Keratinocyte (primary cell): ENCODE data around the gene DENND2A. TPM values are rescaled to one million over a fixed set of nuclear protein-coding genes. Genes with fewer than 3 reads are reported as not detected.

Source experiments
- DNase-seq: peaks from one replicate; pipeline ENCODE4 v3.0.0-alpha.2; 2011; ENCODE audit warnings: low read depth, missing footprints, low spot score
- FAIRE-seq: peaks from 2 replicates; lab custom pipeline; 2011; peaks lifted over from hg19 to GRCh38; lab: Jason Lieb, UNC
- H2AFZ ChIP-seq: 2 replicates; pipeline ENCODE4 v1.6.0; 2012; ENCODE audit warnings: low read length, control low read depth, inconsistent platforms; ENCODE audit not compliant: control insufficient read depth
- H3K27ac ChIP-seq: 2 replicates; pipeline ENCODE4 v1.5.1; 2011; ENCODE audit warnings: low read length; ENCODE audit not compliant: control insufficient read depth, insufficient read depth
- H3K27me3 ChIP-seq: 3 replicates; pipeline ENCODE4 v1.6.0; 2011; ENCODE audit warnings: low read length; ENCODE audit not compliant: control insufficient read depth, insufficient read depth; ENCODE audit errors: extremely low read depth
- H3K36me3 ChIP-seq, 2 experiments: 2 replicates in 1 of 2; 3 replicates in 1 of 2; pipeline ENCODE4 v1.5.1; 2011; ENCODE audit warnings: low read length in 2 of 2, mild to moderate bottlenecking in 1 of 2; ENCODE audit not compliant: control insufficient read depth in 2 of 2, insufficient read depth in 2 of 2; ENCODE audit errors: extremely low read depth in 1 of 2
- H3K4me1 ChIP-seq: 3 replicates; pipeline ENCODE4 v1.5.1; 2011; ENCODE audit warnings: low read length; ENCODE audit not compliant: control insufficient read depth, insufficient read depth; ENCODE audit errors: extremely low read depth
- H3K4me2 ChIP-seq: 3 replicates; pipeline ENCODE4 v1.6.0; 2011; ENCODE audit warnings: low read depth, low read length; ENCODE audit not compliant: control insufficient read depth, insufficient read depth; ENCODE audit errors: extremely low read depth
- H3K4me3 ChIP-seq, 3 experiments: fragments of 200-600 bp in 1 of 3; sonication (generic) in 1 of 3; 2 replicates in 2 of 3; 3 replicates in 1 of 3; pipeline ENCODE4 v1.5.1; 2011 to 2016; ENCODE audit warnings: low read length in 3 of 3, mild to moderate bottlenecking in 3 of 3, control low read depth in 2 of 3, inconsistent platforms in 1 of 3, low read depth in 1 of 3, mixed read lengths in 1 of 3, mixed run types in 1 of 3, moderate library complexity in 1 of 3; ENCODE audit not compliant: control insufficient read depth in 2 of 3, insufficient read depth in 2 of 3; ENCODE audit errors: extremely low read depth in 1 of 3
- H3K79me2 ChIP-seq: 2 replicates; pipeline ENCODE4 v1.6.0; 2012; ENCODE audit warnings: low read length; ENCODE audit not compliant: control insufficient read depth, insufficient read depth
- H3K9ac ChIP-seq: 3 replicates; pipeline ENCODE4 v1.6.0; 2011; ENCODE audit warnings: low read length; ENCODE audit not compliant: control insufficient read depth, insufficient read depth; ENCODE audit errors: extremely low read depth
- H3K9me1 ChIP-seq: 3 replicates; pipeline ENCODE4 v1.6.0; 2011; ENCODE audit warnings: low read length; ENCODE audit not compliant: control insufficient read depth, insufficient read depth; ENCODE audit errors: extremely low read depth
- H3K9me3 ChIP-seq: 2 replicates; pipeline ENCODE4 v1.5.1; 2012; ENCODE audit warnings: low read depth, low read length; ENCODE audit not compliant: control insufficient read depth
- H4K20me1 ChIP-seq: 3 replicates; pipeline ENCODE4 v1.6.0; 2011; ENCODE audit warnings: low read length; ENCODE audit not compliant: control insufficient read depth, insufficient read depth; ENCODE audit errors: extremely low read depth
- EZH2 ChIP-seq: IDR thresholded peaks from one replicate; pipeline ENCODE4 v1.6.1; 2012; ENCODE audit warnings: inconsistent platforms, mild to moderate bottlenecking, low read length, moderate library complexity
- dilution Hi-C: fragments of 300-500 bp; cut with MboI; formaldehyde crosslinking; loops from one replicate; pipeline ENCODE4 v1.7.0; 2020; ENCODE audit warnings: low sequenced_read_pairs; ENCODE audit not compliant: extremely low pct_ligation_motif_present
- polyA plus RNA-seq, 5 experiments: library from polyadenylated mRNA; depleted of rRNA in 3 of 5; stranded (reverse) in 3 of 5; stranded (forward) in 1 of 5; unstranded in 1 of 5; fragments of >200 nt; gene quantifications; 1 replicate in 1 of 5; 2 replicates in 3 of 5; 3 replicates in 1 of 5; pipeline versions ENCODE4 v1.2.1 to v1.2.3, GENCODE V29; 2011 to 2012; ENCODE audit warnings: missing spikeins in 2 of 5, low read depth in 1 of 5, low replicate concordance in 1 of 5
- TF ChIP-seq, protein P1 (sequence below), 3 experiments: IDR thresholded peaks in 1 of 3; conservative IDR thresholded peaks in 1 of 3; optimal IDR thresholded peaks in 1 of 3; 2 replicates in 2 of 3; 3 replicates in 1 of 3; pipeline versions ENCODE3 to v1.5.1; 2011; ENCODE audit warnings: low read length in 3 of 3, mild to moderate bottlenecking in 3 of 3, moderate library complexity in 2 of 3, control low read depth in 1 of 3, inconsistent platforms in 1 of 3; ENCODE audit not compliant: insufficient read depth in 2 of 3; ENCODE audit errors: extremely low read depth in 1 of 3

DENND2A gene
- polyA plus RNA-seq, 1 donor (not counting 4 experiments of a cell fraction or from before 2014, with no cell fraction given) = 1.8 TPM

DNA sequence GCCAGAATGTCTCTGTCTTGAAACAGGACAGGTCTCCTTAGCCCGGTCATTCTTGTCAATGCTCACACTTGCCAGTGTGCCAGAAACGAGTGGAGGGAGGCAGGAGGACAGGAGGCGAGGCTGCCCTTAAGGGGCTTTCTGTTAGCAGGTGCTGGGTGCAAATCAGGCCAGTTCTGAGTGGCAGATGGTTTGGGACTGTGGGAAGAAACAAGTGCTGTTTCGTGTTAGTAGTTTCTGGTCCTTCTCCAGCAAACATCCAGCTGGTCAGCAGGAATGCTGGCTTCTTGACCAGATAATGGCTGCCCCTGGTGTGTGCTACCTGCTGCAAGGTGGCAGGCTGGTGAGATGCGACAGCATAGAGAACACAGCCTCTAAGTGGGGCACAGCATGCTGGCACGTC, 47.7 kb upstream of the DENND2A start:
- Histone ChIP-seq H3K27ac (no peak overlapping the region), H3K36me3 (peaks cover 4 to 7% of the 10 kb centered on the region in 2 experiments), H3K9me1 (no peaks in the 10 kb centered on the region), H3K4me3 (no peak overlapping the region), H3K9me3 (no peaks in the 10 kb centered on the region), H3K4me1 (no peaks in the 10 kb centered on the region), H3K27me3 (no peaks in the 10 kb centered on the region), H3K79me2 (no peaks in the 10 kb centered on the region), H3K4me2 (no peak overlapping the region), H2AFZ (no peak overlapping the region), H4K20me1 (no peaks in the 10 kb centered on the region), H3K9ac (no peak overlapping the region)
- no peak for TF ChIP-seq EZH2
- TF ChIP-seq, protein P1, sequence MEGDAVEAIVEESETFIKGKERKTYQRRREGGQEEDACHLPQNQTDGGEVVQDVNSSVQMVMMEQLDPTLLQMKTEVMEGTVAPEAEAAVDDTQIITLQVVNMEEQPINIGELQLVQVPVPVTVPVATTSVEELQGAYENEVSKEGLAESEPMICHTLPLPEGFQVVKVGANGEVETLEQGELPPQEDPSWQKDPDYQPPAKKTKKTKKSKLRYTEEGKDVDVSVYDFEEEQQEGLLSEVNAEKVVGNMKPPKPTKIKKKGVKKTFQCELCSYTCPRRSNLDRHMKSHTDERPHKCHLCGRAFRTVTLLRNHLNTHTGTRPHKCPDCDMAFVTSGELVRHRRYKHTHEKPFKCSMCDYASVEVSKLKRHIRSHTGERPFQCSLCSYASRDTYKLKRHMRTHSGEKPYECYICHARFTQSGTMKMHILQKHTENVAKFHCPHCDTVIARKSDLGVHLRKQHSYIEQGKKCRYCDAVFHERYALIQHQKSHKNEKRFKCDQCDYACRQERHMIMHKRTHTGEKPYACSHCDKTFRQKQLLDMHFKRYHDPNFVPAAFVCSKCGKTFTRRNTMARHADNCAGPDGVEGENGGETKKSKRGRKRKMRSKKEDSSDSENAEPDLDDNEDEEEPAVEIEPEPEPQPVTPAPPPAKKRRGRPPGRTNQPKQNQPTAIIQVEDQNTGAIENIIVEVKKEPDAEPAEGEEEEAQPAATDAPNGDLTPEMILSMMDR (optimal IDR thresholded peaks at IDR 0.05 in 1 of 3, IDR thresholded peaks at IDR 0.05 in 1 of 3, conservative IDR thresholded peaks at IDR 0.05 in 1 of 3; ENCODE audit: extremely low read depth in 1 of 3, insufficient read depth in 2 of 3, low read length in 3 of 3) = no peak
- dilution Hi-C loops = no loop called here
- DNase-seq (no peak), FAIRE-seq (no peak)

DNA sequence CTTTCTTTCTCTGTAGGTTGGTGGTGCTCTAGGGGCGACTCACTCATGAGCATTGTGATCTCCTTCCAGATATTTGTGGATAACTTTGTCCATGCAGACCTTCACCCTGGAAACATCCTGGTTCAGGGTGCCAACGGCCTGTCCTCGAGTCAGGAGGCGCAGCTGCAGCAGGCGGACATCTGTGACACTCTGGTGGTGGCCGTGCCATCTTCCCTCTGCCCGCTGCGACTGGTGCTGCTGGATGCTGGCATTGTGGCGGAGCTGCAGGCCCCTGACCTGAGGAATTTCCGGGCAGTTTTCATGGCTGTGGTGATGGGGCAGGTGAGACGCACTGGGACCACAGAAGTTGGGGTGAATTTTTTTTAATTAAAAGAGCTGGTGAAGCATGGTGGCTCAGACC, 46.3 kb upstream of the DENND2A start:
- dilution Hi-C loops = no loop called here
- TF ChIP-seq, protein P1 (optimal IDR thresholded peaks at IDR 0.05 in 1 of 3, IDR thresholded peaks at IDR 0.05 in 1 of 3, conservative IDR thresholded peaks at IDR 0.05 in 1 of 3; ENCODE audit: extremely low read depth in 1 of 3, insufficient read depth in 2 of 3, low read length in 3 of 3) = no peak
- TF ChIP-seq EZH2 = no peak
- Histone ChIP-seq H2AFZ (no peak overlapping the region), H3K79me2 (no peaks in the 10 kb centered on the region), H3K27me3 (no peaks in the 10 kb centered on the region), H3K4me1 (no peaks in the 10 kb centered on the region), H4K20me1 (no peaks in the 10 kb centered on the region), H3K36me3 (peaks cover 3 to 7% of the 10 kb centered on the region in 2 experiments), H3K4me2 (no peak overlapping the region), H3K27ac (no peak overlapping the region), H3K9me1 (no peaks in the 10 kb centered on the region), H3K9me3 (no peaks in the 10 kb centered on the region), H3K4me3 (no peak overlapping the region), H3K9ac (no peak overlapping the region)
- DNase-seq (no peak), FAIRE-seq (no peak)
